COLO668 (cell line): Measurements from ENCODE around the gene CCNI2.

Experiments used
- DNase-seq: peaks from one replicate; lab custom pipeline; 2025; ENCODE audit not compliant: unreplicated experiment; lab: John Stamatoyannopoulos, UW

The CCNI2 gene, protein sequence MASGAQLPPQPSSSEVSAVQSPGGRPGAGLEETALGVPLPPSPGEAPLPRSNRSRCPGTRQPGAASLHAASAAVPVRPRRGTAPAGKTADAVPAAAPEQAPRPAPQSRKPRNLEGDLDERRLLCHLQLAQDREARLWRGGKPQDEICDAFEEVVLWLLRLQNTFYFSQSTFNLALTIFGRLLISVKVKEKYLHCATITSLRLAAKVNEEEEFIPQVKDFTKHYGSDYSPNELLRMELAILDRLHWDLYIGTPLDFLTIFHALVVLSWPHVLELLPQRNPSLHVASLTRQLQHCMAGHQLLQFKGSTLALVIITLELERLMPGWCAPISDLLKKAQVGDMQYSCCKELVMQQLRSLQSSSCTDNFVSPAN

DNA sequence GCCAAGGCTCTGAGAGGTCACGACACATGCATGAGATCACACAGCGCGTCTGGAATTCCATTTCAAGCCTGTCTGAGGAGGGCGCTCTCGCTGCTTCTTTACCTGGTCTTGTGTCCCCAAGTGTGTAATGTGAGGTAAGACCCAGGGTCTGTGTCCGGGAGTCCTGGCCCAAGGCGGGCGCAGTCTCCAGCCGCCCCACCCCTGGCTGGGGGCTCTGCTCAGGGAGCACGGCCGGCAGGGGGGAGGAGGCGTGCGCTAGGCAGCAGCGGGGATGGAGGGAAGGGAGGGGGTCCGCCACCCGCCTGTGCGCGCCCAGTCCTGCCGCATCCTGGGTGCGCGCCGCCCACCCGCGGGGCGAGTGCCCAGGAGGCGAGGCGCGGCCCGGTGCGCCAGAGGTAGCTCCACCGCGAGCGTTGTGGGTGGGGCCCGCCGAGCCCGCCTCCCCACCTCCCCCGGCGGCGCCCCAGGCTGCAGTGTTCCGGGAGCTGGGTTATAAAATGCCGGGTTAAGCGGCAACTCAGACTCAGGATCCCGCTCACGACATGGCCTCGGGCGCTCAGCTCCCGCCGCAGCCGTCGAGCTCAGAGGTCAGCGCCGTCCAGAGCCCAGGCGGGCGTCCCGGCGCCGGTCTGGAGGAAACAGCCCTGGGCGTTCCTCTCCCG, at the start of gene CCNI2:
Gene CCNI2 (plus strand): TSS at position 473 of the 662 bp plus-strand sequence. CDS start 70 bp downstream, at position 543.
- peak; percentile 34 for DNase-seq

DNA sequence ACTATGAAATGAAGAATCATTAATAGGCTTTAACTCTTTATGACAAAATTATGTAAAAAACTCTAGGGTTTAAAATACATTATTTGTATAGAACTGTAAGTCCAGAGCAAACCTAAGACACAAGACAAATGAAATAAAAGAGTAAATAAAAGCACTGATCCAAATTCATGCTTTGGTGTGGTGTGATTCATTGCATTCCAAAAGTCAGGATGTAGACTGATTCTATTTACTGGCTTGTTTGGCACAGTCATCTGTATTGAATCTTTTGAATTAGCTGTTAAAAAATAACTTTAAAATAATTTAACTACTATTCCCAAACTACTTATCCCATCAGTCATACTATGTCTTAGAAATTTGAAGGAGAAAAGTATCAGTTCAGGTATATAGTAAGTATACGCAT, 42.4 kb upstream of the CCNI2 start:
- no peak for DNase-seq

DNA sequence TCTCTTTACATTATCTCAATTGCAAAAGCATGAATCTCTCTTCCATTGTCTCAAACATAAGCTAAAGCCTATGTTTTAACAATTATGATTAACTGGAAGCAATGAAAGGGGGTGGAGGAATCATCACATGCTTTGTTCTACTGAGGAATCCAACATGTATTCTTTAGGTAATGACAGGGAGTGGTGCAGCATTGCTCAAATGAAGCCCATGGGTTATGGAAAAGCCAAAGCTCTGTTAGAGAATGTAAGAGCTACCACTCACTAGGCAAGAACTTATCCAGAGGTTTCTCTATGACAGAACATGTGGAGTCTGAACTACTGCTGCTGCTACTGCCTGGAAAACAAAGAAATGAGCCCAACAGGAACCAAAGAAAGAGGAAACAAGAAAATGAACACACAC, 38.6 kb upstream of the CCNI2 start:
- no peak for DNase-seq

DNA sequence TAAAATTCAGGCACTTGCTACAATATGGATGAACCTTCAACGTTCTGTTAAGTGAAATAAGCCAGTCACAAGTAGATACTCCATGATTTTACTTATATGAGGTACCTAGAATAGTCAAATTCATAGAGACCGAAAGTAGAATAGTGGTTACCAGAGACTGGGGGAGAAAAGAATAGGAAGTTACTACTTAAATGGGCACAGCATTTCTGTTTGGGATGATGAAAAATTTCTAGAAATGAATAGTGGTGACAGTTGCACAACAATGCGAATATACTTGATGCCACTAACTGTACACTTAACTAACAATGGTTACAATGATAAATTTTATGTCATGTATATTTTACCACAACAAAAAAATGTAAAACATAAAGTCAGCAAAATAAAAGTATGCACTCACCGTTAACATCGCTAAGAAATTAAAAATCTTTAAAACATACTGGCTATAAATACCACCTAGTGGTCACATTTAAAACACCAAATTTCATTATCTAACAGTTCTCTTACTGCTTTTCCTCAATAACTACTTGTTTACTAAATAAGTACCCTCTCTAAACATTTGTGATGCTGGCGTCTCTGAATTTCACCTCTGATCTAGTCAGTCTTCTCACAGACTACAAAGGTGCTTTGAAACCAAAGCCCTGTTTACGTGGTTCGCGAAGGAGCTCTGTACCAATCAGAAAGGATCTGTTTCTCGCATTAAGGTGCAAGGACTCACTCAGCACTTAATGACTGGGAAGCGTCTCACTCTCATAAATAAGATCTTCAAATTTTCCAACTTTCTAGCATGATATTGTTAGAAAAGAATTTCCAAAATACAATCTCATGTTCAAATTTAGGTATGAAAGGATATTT, 32.5 kb upstream of the CCNI2 start:
- no peak for DNase-seq

DNA sequence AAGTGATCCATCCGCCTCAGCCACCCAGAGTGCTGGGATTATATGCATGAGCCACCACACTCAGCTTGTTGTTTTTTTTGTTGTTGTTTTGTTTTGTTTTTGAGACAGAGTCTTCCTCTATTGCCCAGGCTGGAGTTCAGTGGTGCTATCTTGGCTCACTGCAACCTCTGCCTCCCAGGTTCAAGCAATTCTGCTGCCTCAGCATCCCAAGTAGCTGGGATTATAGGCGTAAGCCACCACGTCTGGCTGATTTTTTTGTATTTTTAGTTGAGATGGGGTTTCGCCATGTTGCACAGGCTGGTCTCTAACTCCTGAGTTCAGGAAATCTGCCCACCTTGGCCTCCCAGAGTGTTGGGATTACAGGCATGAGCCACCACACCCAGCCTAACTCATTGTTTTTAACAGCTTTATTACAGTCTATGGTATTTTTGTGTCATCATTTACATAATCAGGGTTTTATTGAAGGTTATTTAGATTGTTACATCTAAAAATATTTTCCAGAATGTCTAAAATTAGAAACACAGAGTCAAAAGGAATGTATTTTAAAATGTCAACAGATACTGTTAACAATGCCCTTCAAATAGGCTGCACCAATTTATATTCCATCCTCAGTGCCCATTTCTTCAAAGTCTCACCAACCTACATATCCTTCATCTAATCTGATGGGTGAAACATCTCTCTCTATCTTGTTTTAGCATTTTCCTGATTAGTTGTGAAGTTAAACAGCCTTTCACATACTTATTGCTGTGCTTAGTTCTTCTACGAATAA, 28.5 kb upstream of the CCNI2 start:
- DNase-seq: no peak

DNA sequence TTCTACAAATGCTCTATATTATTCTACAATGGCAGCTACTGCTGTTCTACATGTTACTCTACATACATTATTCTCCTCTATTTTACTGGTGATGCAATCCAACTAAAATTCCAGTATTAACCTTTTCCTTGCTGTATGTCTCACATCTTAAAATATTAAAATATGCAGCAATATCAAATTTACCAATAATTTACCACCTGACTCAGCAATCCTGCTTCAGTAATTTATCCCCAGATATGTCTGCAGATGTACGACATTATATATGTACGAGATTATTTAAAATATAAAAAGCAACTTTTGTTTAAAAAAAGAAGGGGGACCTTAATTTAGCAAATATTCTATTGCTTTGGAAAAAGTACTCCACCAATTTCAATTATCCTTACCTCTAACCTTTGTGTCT, 21.5 kb upstream of the CCNI2 start:
- no peak for DNase-seq

DNA sequence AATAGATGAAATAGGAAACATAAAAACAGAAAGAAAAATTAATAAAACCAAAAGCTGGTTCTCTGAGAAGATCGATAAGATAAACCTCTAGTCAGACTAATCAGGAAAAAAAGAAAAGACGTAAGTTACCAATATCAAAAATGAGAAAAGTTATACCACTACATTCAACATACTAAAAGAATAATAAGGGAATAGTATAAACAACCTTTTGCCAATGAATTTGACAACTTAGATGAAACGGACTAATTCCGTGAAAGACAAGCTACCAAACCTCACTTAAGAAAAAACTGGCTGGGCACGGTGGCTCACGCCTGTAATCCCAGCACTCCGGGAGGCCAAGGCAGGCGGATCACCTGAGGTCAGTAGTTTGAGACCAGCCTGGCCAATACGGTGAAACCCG, 17.3 kb upstream of the CCNI2 start:
- DNase-seq: no peak

DNA sequence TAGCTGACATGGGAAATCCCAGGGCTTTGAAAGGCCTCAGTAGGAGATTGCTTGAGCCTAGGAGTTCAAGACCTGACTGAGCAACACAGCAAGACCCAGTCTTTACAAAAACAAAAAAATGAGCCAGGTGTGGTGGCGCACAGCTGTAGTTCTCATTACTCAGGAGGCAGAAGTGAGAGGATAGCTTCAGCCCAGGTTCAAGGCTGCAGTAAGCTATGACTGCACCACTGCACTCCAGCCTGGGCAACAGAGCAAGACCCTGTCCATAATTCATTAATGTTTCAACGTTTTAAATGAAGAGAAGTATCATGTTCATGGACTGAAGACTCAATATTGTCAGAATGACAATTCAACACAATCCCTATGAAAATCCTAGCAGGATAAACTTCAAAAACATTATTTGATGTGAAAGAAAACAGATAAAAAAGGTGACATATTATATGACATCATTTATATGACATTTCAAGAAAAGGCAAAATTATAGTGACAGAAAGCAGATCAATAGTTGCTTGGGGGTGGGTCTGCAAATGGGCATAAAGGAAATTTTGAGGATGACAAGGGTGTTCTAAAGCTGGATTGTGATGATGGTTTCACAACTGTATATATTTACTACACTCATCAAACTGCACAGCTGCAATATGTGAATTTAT, 13.6 kb upstream of the CCNI2 start:
- DNase-seq: no peak

DNA sequence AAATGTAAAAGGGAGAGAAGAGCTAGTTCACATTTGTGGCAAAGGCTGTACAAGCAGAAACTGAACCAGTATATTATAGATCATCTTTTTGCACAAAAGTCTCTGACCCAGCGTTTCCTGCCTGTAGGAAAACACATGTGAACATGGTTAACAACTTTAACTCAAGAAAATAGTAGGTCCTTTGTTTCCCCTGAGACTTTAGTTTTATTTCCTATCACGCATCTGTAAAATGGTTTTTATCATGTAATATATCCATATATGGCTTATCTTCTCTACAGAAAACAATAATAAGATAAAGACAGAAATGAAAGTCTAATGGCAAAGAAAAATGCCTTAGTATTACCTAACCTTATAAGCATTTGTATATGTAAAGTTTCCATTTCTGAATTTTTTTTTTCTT, 12.5 kb upstream of the CCNI2 start:
- no peak for DNase-seq

DNA sequence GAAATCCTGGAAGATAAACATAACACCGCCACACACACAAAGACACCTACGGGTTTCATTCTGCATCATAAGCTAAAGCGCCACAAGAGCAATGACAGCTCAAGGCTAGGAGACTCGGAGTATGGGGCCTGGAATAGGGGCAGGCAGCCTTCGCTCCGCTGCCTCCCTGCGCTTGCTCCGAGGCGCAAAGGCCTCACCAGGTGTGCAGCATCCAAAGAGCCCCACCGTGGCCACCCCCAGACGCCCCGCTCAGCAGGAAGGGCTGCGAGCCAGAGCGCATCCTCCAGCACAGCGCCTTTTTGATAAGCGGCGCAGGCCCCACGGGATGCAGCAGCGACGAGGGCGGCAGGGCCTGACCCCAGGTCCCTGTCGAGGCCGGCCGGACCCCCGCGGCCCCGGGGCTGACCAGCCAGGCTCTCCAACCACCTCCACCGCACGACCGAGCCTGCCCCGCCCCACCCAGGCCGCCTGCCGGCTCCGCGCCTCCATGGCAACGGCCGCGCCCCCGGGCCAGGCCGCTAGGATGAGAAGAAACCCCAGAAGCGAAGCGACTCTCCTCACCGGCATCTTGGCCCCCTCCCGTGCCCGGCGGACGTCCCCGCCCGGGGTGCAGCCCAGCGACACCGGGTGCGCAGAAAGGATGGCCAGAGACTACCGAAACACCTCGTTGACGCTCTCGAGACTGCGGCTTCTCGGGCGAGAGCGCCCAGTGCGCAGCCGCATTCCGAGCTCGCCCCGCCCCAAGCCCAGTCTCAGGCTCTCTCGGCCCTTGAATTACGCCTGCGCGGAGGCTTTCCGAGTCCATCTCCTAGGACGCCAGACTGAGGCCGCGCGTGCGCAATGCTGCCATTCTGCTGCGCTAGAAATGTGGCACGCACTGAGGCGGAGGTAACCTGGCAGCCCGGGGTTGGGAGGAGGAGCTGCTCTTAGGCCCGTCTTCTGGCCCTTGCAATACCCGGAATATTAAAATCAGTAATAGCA, 10.1 kb upstream of the CCNI2 start, which contains the start of gene KIF3A:
Gene KIF3A (minus strand): TSS at position 694 of the 981 bp plus-strand sequence. CDS start 127 bp downstream, at position 567.
- peak; percentile 94 for DNase-seq

DNA sequence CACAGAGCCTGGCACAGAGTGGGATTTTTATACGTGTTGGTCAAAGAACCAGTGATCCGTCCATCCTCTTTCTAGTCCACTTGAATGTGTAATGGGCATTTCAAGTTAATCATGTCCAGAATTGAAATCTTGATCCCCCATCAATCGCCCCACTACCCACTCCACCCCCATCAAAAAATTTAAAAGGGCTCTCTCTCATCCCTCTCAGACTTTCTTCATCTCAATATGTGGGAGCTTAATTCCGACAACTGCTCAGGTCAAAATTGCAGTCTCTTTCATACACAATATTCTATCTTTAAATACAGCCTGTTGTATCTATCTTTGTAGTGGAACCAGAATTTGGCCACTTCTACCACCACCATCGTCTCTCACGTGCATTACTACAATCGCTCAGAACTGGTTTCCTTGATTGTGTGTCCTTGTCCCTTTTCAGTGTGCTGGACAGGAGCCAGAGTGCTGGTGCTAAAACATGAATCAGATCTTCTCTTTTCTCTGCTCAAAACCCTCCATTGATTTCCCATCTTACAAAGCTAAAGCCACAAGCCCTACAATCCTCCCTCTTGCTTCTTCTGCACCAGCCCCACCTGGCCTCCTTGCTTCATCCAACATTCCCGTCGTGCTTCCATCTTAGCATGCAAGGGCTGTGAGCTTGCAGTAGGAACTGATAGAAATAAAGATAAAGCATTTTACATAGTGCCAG, 9.1 kb upstream of the CCNI2 start:
- no peak for DNase-seq

DNA sequence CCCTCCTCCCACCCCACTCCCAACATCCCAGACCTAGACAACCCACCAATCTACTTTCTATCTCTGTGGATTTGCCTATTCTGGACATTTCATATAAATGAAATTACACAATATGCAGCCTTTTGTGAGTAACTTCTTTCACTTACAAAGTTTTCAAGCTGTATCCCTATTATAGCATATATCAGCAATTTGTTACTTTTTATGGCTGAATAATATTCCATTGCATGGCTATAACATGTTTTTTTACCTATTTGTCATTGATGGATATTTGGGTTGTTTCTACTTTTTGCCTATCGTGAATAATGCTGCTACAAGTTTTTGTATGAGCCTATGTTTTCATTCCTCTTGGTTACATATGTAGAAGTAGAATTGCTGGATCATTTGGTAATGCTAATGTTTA, 8.0 kb upstream of the CCNI2 start:
- DNase-seq: no peak

DNA sequence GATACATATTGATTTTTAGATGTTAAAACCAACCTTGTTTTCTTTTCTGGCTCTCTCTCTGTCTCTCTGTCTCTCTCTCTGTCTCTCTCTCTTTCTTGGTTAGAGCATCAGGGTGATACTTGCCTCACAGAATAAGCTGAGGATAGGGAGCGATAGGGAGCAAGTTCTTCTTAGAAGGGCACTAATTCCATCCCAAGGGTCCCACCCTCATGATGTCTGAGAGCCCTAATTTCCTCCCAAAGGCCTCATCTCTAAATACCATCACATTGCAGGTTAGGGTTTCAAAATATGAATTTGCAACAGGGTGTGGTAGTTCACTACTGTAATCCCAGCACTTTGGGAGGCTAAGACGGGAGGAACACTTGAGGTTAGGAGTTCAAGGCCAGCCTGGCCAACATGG, 5.1 kb upstream of the CCNI2 start:
- no peak for DNase-seq

DNA sequence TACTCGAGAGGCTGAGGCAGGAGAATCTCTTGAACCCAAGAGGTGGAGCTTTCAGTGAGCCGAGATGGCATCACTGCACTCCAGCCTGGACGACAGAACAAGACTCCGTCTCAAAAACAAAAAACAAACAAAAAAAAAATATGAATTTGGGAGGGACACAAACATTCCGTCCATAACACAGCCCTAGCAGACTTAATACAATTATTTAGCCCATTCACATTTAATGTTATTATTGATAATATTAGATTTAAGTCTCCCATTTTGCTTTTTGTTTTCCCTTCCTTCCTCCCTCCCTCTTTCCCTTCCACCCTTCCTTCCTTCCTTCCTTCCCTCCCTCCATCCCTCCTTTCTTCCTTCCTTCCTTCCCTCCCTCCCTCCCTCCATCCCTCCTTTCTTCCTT, 4.6 kb upstream of the CCNI2 start:
- DNase-seq: no peak

DNA sequence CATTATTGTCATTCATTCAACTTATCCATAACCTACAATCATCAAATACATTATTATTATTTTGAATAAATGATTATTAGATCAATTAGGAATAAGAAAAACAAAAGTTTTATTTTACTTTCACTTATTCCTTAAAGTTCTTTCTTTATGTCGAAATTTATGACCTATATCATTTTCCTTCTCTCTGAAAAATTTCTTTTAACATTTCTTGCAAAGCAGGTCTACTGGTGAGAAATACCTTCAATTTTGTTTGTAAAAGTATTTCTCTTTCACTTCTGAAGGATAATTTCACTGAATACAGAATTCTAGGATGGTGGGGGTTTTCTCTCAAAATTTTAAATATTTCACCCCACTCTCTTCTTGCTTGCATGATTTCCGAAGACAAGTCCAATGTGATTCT, 2.6 kb upstream of the CCNI2 start:
- DNase-seq: no peak

DNA sequence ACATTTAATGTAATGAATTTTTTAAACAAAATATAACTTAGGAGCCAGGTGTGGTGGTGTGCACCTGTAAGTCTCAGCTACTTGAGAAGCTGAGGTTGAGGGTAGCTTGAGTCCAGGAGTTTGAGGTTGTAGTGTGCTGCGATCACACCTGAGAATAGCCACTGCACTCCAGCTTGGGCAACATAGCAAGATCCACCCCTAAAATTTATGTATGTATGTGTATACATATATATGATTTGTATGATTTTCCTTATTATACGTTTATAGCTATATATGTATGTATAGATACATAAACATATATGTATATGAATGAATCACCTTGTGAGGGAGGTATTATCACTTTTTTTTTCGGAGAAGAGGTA, 653 bp upstream of the CCNI2 start:
- no peak for DNase-seq

DNA sequence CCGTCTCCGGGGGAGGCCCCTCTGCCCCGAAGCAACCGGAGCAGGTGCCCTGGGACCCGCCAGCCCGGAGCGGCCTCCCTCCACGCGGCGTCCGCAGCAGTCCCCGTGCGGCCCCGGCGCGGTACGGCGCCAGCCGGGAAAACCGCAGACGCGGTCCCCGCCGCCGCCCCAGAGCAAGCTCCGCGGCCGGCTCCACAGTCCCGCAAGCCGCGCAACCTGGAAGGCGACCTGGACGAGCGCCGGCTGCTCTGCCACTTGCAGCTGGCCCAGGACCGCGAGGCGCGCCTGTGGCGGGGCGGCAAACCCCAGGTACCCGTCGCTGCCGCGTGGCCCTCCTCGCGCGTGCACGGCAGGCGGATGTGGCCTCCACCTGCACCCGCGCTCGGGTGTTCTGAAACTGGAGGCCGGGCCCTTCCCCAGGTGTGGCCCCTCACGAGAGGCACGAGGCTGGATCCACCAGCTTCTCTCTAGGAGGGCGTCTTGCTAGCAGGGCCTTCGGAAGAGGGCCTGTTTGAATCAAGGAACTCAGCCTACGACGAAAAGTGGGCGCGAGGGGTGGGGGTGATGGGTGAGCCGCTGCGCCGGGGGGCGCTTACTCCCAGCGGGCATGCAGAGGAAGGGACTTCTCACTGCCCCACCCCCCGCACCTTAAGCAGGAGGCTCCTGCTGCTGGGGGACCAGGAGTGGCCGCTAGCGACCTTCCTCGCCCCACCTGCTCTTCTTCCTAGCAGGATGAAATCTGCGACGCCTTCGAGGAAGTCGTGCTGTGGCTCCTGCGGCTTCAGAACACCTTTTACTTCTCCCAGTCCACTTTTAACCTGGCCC, 602 bp downstream of the CCNI2 start:
- DNase-seq: no peak

DNA sequence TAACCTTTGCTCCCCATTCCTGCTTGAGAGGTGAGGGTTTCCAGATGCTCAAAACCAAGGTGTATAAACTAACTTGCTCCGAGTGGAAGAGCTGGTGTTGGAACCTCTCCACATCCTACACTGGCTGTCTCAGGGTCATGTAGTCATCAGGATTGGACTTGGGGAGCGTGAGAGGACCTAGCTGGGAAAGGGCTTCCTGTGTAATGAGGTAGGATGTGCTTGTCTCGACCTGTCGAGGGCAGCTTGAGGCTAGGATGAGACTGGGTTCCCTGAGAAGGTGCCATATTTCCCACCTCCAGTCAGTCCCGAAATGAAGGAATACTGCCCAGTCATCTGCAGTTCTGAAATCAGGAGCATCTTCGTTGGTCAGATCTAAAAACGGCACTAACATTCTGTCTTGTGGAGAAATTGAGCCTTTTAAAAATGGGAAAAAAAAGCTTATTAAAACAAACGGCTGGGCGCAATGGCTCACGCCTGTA, 1.3 kb downstream of the CCNI2 start:
- DNase-seq: no peak
